Nucleus accumbens (tissue), 56 donors: ENCODE results near the gene TLR7.

Experiments used
- DNase-seq, 56 donors: peaks; one replicate each; lab custom pipeline; 2025; lab: John Stamatoyannopoulos, UW

Gene TLR7

GRCh38 chrX:12866451-12867377 is at the start of gene TLR7:
Gene TLR7, plus strand, starts transcription at chrX:12867072. Its CDS starts 507 bp downstream, at chrX:12867579.
- peak in 1 of 56 donors; percentile 0 for DNase-seq

GRCh38 chrX:12817528-12817927 is 49.3 kb upstream of the TLR7 start:
- DNase-seq: no peak

GRCh38 chrX:12819222-12819621 is 47.6 kb upstream of the TLR7 start:
- no peak for DNase-seq

- DNase-seq: no peak
Observed at GRCh38 chrX:12820737-12821136, 46.1 kb upstream of the TLR7 start.

GRCh38 chrX:12824944-12825343 is 41.9 kb upstream of the TLR7 start:
- DNase-seq: peak in 2 of 56 donors; percentile 0 to 1

- DNase-seq: no peak
Observed at GRCh38 chrX:12825801-12826200, 41.1 kb upstream of the TLR7 start.

GRCh38 chrX:12843061-12843667 is 23.7 kb upstream of the TLR7 start:
- DNase-seq: no peak

GRCh38 chrX:12843668-12844279 is 23.1 kb upstream of the TLR7 start:
- DNase-seq: no peak

- DNase-seq: no peak
Observed at GRCh38 chrX:12844319-12844718, 22.6 kb upstream of the TLR7 start.

GRCh38 chrX:12865359-12865758 is 1.5 kb upstream of the TLR7 start:
- DNase-seq: no peak

GRCh38 chrX:12867685-12868084 is 813 bp downstream of the TLR7 start:
- no peak for DNase-seq

GRCh38 chrX:12868747-12869146 is 1.9 kb downstream of the TLR7 start:
- no peak for DNase-seq

- DNase-seq: no peak
Observed at GRCh38 chrX:12871257-12871656, 4.4 kb downstream of the TLR7 start.

GRCh38 chrX:12872741-12873140 is 5.9 kb downstream of the TLR7 start:
- DNase-seq: no peak

GRCh38 chrX:12874581-12874980 is 7.7 kb downstream of the TLR7 start:
- no peak for DNase-seq

- no peak for DNase-seq
Observed at GRCh38 chrX:12877386-12877785, 10.5 kb downstream of the TLR7 start.

- no peak for DNase-seq
Observed at GRCh38 chrX:12878536-12878935, 11.7 kb downstream of the TLR7 start.

- no peak for DNase-seq
Observed at GRCh38 chrX:12881914-12882313, 15.0 kb downstream of the TLR7 start.

- DNase-seq: no peak
Observed at GRCh38 chrX:12885508-12885907, 18.6 kb downstream of the TLR7 start.

GRCh38 chrX:12886545-12886944 is 19.7 kb downstream of the TLR7 start:
- no peak for DNase-seq

- no peak for DNase-seq
Observed at GRCh38 chrX:12887141-12887540, 20.3 kb downstream of the TLR7 start.

- DNase-seq: no peak
Observed at GRCh38 chrX:12887767-12888166, 20.9 kb downstream of the TLR7 start.
